Measurements from ENCODE around the gene PTMS. TPM values are rescaled to one million over a fixed set of nuclear protein-coding genes. Genes with fewer than 3 reads are reported as not detected.

Gene PTMS
- total and polyA plus RNA-seq, 2 donors (not counting 3 experiments of a cell fraction or from before 2014, with no cell fraction given) = 555 to 661 TPM

DNA sequence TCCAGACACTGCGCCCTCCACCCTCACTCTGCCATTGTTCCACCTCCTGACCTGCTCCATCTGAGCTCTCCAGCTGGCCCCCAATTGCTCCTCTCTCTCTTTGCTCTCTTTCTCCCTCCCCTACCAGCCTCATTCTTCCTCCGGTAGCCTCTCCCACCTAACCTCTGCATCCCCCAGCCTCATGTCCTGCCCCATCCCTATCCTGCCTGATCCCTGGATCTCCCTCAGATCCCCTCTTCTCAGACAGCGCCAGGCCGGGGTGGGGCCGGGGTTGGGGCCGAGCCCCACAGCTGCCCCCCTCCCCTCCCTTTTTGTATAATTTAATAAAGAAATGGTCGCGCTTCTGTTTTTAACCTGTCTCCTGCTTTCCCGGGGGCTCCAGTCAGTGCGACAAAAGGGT is 4.4 kb downstream of the PTMS start:
- DNase-seq (ENCODE audit: low read depth, low spot score) (no peak), FAIRE-seq (no peak)
- no peak for TF ChIP-seq POLR2AphosphoS5 (IDR thresholded peaks at IDR 0.05; ENCODE audit: insufficient read depth, low read depth, low read length)
- Histone ChIP-seq H3K9me3 (replicated peaks; ENCODE audit: control insufficient read depth, insufficient read depth, low read length) (no peaks in the 10 kb centered on the region), H3K4me3 (replicated peaks in 1 of 3; ENCODE audit: insufficient read depth in 1 of 3, low read depth in 1 of 3, low read length in 3 of 3) (no peak overlapping the region), H3K9me1 (replicated peaks; ENCODE audit: control insufficient read depth, extremely low read depth, insufficient read depth, low read length) (no peaks in the 10 kb centered on the region), H4K20me1 (replicated peaks; ENCODE audit: control insufficient read depth, extremely low read depth, insufficient read depth, low read length) (no peaks in the 10 kb centered on the region), H3K27me3 (ENCODE audit: control insufficient read depth in 2 of 2, insufficient read depth in 2 of 2, low read length in 2 of 2) (no peaks in the 10 kb centered on the region), H3K4me2 (ENCODE audit: insufficient read depth, low read length) (no peak overlapping the region), H3K36me3 (ENCODE audit: control insufficient read depth in 2 of 2, extremely low read depth in 1 of 2, insufficient read depth in 2 of 2, low read length in 2 of 2) (peaks cover 0 to 29% of the 10 kb centered on the region in 2 experiments), H3K9ac (replicated peaks; ENCODE audit: extremely low read depth, insufficient read depth, low read length) (no peak overlapping the region), H2AFZ (ENCODE audit: low read depth, low read length) (no peak overlapping the region), H3K4me1 (ENCODE audit: control insufficient read depth, extremely low read depth, insufficient read depth, low read length) (peaks cover 17% of the 10 kb centered on the region), H3K79me2 (ENCODE audit: control insufficient read depth, insufficient read depth, low read length) (peaks cover 32% of the 10 kb centered on the region), H3K27ac (ENCODE audit: insufficient read depth, low read depth, low read length) (no peak overlapping the region)
- intact Hi-C loops (cut with micrococcal nuclease) (no loop called here), dilution Hi-C loops (cut with MboI; ENCODE audit: extremely low pct_ligation_motif_present, low sequenced_read_pairs) (no loop called here)
- BruUV-seq (replicated peaks) = no TSS peak
- CTCF ChIA-PET = interaction anchor here (1.8 to 8.4 kb wide), 2 partner anchors 17 to 54 kb away, joined by 5 to 234 read pairs; partner anchors contain the start of gene MLF2
- POLR2A ChIA-PET = interaction anchor here (0.5 to 0.9 kb wide), 3 partner anchors 16 to 96 kb away, joined by 3 to 5 read pairs (median 4); partner anchors contain the start of gene MLF2

DNA sequence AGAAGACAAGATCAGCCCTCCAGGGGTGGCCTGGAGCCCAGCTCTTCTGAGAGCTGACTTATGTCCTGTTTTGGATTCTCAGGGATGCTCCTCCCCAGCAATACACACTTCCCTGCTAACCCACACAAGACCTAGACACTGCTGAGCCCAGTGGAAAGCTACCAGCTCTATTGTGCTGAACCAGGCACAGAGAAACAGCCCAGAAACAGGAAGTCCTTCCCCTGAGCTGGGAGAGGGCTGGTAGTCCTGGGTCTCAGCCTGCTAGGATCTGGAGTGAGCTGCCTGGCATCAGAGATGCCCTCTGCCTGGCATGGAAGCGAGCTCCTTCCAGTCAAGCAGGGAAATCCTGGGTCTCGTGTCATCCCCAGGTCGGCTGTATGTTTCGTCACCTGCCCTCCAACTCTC is 4.9 kb downstream of the PTMS start:
- TF ChIP-seq FOS (IDR thresholded peaks at IDR 0.05; ENCODE audit: borderline replicate concordance, insufficient read depth, low read length) = no peak
- peak; percentile 26 for TF ChIP-seq POLR2AphosphoS5 (IDR thresholded peaks at IDR 0.05; ENCODE audit: insufficient read depth, low read depth, low read length)
- Histone ChIP-seq H3K9me1 (replicated peaks; ENCODE audit: control insufficient read depth, extremely low read depth, insufficient read depth, low read length) (no peaks in the 10 kb centered on the region), H3K27ac (ENCODE audit: insufficient read depth, low read depth, low read length) (no peak overlapping the region), H3K9me3 (replicated peaks; ENCODE audit: control insufficient read depth, insufficient read depth, low read length) (no peaks in the 10 kb centered on the region), H3K79me2 (ENCODE audit: control insufficient read depth, insufficient read depth, low read length) (peaks cover 31% of the 10 kb centered on the region), H4K20me1 (replicated peaks; ENCODE audit: control insufficient read depth, extremely low read depth, insufficient read depth, low read length) (no peaks in the 10 kb centered on the region), H3K36me3 (ENCODE audit: control insufficient read depth in 2 of 2, extremely low read depth in 1 of 2, insufficient read depth in 2 of 2, low read length in 2 of 2) (peaks cover 0 to 29% of the 10 kb centered on the region in 2 experiments), H3K4me3 (replicated peaks in 1 of 3; ENCODE audit: insufficient read depth in 1 of 3, low read depth in 1 of 3, low read length in 3 of 3) (no peak overlapping the region), H3K4me2 (ENCODE audit: insufficient read depth, low read length) (no peak overlapping the region), H3K4me1 (ENCODE audit: control insufficient read depth, extremely low read depth, insufficient read depth, low read length) (peaks cover 13% of the 10 kb centered on the region), H3K27me3 (ENCODE audit: control insufficient read depth in 2 of 2, insufficient read depth in 2 of 2, low read length in 2 of 2) (no peaks in the 10 kb centered on the region), H2AFZ (ENCODE audit: low read depth, low read length) (no peak overlapping the region), H3K9ac (replicated peaks; ENCODE audit: extremely low read depth, insufficient read depth, low read length) (no peak overlapping the region)
- FAIRE-seq (peak; percentile 47), DNase-seq (ENCODE audit: low read depth, low spot score) (peak; percentile 69)
- ChIA-PET CTCF (interaction anchor here (1.8 to 8.4 kb wide), 2 partner anchors 18 to 54 kb away, joined by 5 to 234 read pairs; partner anchors contain the start of gene MLF2), POLR2A (interaction anchor here (0.5 to 0.9 kb wide), 3 partner anchors 17 to 96 kb away, joined by 3 to 5 read pairs (median 4); partner anchors contain the start of gene MLF2)
- dilution Hi-C loops (cut with MboI; ENCODE audit: extremely low pct_ligation_motif_present, low sequenced_read_pairs) = no loop called here
- intact Hi-C loops (cut with micrococcal nuclease) = no loop called here
- BruUV-seq (replicated peaks) = no TSS peak
